NCI-H526 treated with DMSO at 0.1 percent for 48 hours (cell line): Measurements from ENCODE around the gene PTPRT.
A peak's percentile ranks its signal among the peaks of the same experiment; 100 is the strongest.

Experiments used
- DNase-seq: peaks from one replicate; lab custom pipeline; 2025; lab: John Stamatoyannopoulos, UW

Gene PTPRT

DNA sequence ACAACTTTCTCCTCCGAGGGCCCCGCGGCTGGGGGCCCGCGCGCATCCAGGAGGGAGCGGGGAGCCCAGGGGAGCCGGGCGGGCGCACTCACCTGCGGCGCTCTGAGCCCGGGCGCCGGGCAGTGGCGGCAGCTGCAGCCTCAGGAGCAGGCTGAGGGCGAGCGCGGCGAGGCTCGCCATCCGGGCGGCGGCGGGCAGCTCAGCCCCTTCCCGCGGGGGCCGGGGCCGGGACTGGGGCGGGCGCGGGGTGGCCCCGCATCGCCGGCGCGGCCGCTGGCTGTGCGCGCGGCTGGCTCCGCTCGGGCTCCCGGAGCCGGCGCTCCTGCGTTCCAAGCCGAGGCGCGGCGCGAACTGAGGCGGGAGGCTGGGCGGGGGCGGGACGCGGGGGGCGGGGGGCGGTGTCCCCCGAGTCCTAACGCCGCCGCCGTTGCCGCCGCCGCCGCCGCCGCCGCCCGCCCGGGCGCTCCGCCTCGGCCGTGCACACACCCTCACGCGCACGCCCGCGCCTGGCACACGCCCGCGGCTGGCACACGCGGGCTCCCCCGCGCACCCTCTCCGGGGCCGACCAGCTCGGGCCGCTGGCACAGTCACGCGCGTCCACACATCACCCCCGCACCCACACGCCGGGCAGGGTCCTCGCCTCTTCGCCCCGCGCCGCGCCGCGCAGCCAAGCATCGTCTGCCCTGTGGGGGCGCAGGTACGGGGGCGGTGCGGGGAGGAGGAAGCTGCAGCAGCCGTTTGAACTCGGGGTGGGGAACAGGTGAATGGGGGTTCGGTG, at the start of gene PTPRT:
PTPRT (minus strand) TSS at position 353 of the 778 bp plus-strand sequence; CDS start at position 180, 173 bp downstream.
- peak; percentile 35 for DNase-seq

GRCh38 chr20:43238833-43239232, 49.1 kb upstream of the PTPRT start:
- peak; percentile 27 for DNase-seq

DNA sequence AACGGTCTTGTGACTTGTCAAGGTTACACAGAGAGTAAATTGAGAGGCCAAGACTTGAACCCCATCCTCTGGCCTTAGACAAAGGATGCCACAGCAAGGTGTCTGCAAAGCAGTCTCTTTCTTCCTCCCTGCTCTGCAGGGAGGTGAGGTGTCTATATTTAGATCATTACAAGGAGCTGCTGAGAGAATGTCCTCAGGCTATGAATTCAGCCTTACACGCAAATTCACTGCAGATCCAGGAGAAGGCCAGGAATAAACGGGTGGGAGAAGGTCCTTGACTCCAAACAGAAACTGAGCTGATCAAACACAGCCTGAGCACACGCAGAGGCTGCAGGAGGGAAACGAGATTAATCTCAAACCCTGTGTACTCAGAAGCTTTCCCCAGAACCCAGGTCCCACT, 48.6 kb upstream of the PTPRT start:
- DNase-seq: peak; percentile 15

DNA sequence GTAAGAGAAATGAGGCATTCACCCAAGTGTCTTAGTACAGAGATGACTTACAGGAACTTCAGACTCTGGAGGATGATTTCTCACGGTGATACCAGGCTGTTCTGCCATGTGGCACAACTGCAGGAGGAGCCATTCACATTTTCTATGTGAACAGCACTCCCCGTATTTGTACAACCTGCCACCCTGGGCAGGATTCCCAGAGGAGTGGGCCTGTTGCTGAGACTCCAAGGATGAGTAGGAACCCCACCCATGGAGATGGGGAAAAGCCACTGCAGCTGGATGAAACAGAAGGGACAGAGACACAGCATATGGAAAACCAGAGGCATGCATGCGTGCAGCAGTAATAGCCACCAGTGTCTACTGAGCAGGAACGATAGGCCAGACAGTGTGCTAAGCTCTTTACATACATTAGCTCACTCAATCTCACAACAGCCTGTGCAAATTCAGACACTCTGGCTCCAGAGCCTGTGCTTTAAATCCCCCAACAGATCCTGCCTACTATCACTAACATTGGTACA, 48.0 kb upstream of the PTPRT start:
- DNase-seq: peak; percentile 28

DNA sequence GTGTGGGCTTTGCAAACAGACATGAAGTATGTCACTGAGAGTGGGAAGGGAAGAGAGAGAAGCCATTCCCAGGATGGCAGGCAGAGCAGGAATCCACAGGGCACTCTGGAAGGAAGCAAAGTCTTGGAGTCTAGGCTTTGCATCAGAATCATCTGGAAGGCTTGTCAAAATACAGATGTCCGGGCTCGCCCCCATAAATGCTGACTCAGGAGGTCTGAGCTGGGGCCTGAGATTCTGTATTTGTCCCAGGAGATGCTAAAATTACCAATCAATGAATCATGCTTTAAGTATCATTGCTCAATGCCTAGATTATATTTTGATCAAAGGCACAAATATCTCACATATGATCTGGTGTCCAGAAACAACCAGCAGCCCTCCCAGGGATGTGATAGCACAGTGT, 46.3 kb upstream of the PTPRT start:
- no peak for DNase-seq

GRCh38 chr20:43231829-43232228, 42.1 kb upstream of the PTPRT start:
- no peak for DNase-seq

- no peak for DNase-seq
These were observed 40.0 kb upstream of the PTPRT start for GRCh38 chr20:43229696-43230095.

DNA sequence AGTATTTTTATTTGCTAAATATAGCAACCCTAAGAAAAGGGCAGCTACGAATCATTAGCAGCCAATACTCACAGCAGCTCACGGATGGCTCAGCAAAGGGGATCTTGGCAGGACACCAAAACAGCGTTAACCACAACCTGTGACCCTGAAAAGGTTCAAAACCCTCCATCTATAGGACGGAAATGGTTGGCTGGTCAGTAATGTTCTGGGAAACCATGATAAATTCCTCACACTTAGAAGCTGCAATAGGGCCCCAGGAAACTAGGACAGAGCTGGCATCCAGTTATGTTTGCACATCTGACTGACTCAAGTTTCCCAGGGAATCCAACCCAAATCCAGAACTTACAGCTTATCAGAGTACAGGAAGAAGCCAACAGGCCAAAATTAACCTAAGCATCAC, 30.9 kb upstream of the PTPRT start:
- DNase-seq: no peak

DNA sequence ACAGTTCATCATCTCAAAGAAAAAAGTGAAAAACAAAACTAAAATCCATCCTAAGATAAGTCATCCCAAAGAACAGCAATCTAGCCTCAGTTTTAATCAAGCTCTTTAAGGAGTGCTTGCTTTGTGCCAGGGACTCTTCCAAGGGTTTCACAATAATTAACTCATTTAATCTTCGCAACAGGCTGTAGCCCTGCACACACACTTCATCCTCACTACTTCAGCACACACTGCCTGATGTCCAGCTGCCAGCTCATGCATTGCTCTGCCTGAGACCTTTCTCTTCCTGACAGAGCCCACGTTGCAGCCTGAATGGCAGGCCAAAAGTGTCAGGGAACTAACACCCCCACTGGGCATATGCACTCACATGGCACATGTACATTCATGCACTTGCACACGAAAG, 21.2 kb upstream of the PTPRT start:
- no peak for DNase-seq

- DNase-seq: no peak
These were observed 20.1 kb upstream of the PTPRT start for GRCh38 chr20:43209831-43210230.

- DNase-seq: no peak
These were observed 16.0 kb upstream of the PTPRT start for GRCh38 chr20:43205699-43206098.

DNA sequence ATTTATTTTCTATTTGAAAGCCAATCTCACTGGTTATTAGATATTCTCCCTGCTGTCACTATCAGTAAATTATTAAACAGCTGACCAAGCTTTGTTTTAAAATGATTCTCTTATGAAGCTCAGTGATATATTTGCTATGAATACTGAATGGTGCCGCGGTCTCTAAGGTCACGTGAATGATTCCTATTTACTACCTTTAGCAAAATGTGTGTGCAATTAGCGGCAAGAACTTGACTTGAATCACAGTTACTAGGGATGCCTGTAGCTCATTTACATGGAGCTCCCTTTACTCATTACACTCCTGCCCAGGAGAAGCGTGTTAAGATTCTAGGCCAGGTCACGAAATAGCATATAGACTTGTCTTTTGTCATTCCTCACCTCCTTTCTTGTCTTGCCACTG, 12.4 kb upstream of the PTPRT start:
- no peak for DNase-seq

- no peak for DNase-seq
These were observed 8.9 kb upstream of the PTPRT start for GRCh38 chr20:43198607-43199006.

- DNase-seq: no peak
These were observed 6.5 kb upstream of the PTPRT start for GRCh38 chr20:43196243-43196642.

GRCh38 chr20:43194137-43194536, 4.4 kb upstream of the PTPRT start:
- no peak for DNase-seq

- DNase-seq: no peak
These were observed 3.7 kb upstream of the PTPRT start for GRCh38 chr20:43193443-43193842.

DNA sequence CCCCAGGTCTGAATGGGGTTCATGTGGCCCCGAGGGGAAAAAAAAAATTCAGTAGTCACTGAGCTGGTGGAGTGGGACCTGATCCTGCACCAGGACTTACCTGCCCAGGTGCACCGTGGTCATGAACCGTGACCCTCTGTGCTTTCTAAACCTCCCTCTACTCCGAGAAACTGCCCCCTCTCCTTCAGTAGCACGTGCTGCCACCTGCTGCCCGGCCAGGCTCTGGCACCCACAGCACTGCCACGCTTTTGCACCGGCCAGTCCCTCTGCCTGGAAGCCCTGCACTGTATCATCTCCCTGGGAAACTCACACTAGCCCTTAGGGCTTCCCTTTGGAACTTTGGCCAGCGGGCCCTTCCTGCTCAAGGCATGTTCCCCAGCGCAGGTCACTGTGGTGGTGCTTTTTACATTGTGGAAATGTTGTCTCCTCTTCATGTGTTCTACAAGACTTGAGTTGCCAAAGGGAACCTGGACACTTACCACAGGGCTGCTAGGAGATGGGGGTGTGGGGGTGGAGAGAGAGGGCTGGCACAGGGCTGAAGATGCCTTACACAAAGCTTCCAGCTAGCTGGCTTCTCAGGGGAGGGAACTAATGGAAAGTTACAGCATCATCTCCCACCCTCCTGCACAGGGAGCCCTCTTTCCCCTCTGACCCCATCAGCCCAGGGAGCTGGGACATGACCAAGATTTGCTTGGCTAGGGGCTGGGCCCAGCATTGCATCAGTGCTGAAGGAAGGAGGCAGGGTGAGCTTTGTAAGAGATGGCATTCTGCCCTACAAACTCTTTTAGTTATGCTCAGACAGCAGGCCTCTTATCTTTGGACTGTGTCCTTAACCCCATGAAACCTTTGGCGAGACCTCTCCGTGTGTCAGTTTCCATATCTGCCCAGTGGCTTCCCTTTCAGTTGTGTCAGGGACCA, 2.5 kb upstream of the PTPRT start:
- DNase-seq: peak; percentile 81

DNA sequence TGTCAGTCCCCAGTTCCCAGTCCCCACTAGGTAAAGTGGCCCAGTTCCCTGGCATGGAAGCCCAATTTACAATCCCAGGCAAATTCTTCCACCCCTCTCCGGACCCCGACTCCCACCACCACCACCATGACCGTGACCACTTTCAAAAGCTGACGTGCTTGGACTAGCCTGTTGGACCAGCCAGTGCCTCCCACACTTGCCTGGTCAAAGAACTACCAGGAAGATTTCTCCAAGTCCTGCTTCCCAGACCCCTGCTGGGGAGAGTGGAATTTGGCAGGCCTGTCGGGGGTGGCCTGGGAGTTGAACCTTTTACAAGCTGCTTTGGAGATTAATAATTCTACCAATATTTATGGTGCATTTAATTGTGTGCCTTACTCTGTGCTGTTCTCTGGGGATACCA, 1.4 kb upstream of the PTPRT start:
- DNase-seq: no peak

GRCh38 chr20:43190332-43190953, 737 bp upstream of the PTPRT start:
- peak; percentile 46 for DNase-seq

GRCh38 chr20:43188861-43189553, 699 bp downstream of the PTPRT start:
- DNase-seq: peak; percentile 48

- DNase-seq: peak; percentile 59
These were observed 1.5 kb downstream of the PTPRT start for GRCh38 chr20:43188234-43188653.
